AG10803 (cell line): ENCODE data around the gene SHC3.

Experiments
- DNase-seq: peaks from one replicate; pipeline ENCODE4 v3.0.0; 2010; ENCODE audit warnings: low read depth
- H3K4me3 ChIP-seq: 2 replicates; pipeline ENCODE4 v1.5.1; 2011; ENCODE audit warnings: mild to moderate bottlenecking, low read length, control low read depth
- TF ChIP-seq, protein P1 (sequence below): conservative IDR thresholded peaks from 2 replicates; pipeline ENCODE4 v1.5.1; 2011; ENCODE audit warnings: mild to moderate bottlenecking, low read length, control low read depth, inconsistent platforms

SHC3 gene

DNA sequence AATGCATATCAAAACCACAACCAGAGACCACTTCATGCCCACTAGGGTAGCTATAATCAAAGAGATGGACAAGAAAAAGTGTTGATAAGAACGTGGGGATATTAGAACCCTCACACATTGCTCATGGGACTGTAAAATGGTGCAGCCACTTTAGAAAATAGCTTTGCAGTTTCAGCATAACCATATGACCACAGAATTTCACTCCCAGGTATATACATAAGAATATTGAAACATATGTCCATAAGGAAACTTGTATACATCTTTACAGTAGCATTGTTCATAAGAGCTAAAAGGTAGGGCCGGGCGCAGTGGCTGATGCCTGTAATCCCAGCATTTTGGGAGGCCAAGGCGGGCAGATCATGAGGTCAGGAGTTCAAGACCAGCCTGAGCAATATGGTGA, 131.0 kb downstream of the SHC3 start:
- TF ChIP-seq, protein P1, sequence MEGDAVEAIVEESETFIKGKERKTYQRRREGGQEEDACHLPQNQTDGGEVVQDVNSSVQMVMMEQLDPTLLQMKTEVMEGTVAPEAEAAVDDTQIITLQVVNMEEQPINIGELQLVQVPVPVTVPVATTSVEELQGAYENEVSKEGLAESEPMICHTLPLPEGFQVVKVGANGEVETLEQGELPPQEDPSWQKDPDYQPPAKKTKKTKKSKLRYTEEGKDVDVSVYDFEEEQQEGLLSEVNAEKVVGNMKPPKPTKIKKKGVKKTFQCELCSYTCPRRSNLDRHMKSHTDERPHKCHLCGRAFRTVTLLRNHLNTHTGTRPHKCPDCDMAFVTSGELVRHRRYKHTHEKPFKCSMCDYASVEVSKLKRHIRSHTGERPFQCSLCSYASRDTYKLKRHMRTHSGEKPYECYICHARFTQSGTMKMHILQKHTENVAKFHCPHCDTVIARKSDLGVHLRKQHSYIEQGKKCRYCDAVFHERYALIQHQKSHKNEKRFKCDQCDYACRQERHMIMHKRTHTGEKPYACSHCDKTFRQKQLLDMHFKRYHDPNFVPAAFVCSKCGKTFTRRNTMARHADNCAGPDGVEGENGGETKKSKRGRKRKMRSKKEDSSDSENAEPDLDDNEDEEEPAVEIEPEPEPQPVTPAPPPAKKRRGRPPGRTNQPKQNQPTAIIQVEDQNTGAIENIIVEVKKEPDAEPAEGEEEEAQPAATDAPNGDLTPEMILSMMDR = no peak
- no peak overlapping the region for H3K4me3 ChIP-seq

DNA sequence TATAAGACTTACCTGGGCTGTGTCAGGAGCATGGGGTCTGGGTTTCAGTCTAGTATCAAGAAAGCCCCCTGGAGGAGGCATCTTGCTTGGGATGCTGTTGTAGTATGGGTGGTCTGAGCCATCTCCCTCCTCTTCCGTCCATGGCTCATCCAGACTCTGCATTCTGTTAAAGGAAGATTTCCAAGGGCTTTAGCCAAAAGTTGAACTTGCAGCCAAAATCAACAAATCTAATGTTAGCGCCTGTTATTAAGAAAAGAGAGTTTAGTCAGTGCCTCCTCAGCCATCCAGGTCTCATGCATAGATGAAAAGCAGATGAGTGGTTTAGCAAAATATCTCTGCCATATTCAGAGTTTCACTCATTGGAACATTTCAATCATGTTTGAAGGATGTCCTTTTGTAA, 131.8 kb downstream of the SHC3 start:
- TF ChIP-seq, protein P1 = no peak
- peak; percentile 60 for DNase-seq
- no peak overlapping the region for H3K4me3 ChIP-seq

More for the DNA sequence above, 131.0 kb downstream of the SHC3 start:
- no peak for DNase-seq

DNA sequence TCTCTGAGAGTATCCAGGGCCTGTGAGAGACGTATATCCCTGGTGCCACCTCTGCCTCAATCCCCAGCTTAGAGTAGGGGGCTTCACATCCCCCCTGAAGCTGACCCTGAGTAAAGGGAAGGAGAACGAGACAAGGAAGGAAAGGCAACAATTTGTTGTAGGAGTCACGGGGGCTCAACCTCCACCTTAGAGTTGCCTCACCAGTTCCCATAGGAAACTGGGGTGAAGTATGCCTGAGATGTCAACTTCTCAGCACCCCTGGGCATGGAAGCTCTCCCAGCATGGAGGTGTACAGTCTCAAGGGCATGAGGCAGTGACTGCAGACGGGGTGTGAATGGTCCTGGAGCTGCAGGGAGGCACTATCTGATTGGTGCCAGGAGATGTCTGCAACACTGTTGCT, 133.7 kb downstream of the SHC3 start:
- no peak for DNase-seq
- no peak overlapping the region for H3K4me3 ChIP-seq
- TF ChIP-seq, protein P1 = no peak

DNA sequence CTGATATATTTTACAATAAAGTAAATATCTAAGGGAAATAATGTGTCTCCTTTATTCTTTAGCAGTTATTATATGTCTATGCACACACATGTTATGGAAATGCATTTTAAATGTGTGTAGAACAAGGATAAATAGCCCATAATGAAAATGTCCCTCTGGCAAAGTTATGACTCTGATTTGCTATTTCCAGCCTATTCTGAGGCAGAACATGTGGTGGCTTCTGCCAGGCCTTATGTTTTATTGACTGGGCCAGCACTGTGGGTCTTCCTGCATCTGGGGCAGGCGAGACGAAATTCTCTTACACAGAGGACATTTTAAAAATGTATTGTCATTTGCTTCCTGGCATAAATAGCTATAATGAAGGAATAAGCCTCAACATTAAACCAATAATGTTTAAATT, 134.5 kb downstream of the SHC3 start:
- TF ChIP-seq, protein P1 = no peak
- no peak overlapping the region for H3K4me3 ChIP-seq
- no peak for DNase-seq

DNA sequence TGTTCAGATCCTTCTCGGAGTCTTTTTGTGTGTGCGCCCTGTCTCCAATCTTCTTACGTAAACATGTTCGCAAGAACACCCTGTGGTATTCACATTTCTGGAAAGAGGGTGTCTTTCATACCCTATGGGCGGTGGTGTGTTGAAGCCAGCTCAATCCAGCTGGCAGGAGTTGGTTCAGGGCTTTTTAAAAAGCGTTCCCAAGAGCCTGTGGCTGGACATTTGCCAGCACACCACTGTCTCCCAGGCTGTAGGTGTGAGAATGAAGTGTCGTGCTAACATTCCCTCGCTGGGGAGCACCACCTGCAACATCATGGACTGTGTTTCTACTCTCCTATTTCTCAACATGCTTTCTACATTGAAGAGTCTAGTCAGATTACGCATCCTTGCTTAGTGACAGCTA, 135.6 kb downstream of the SHC3 start:
- H3K4me3 ChIP-seq = no peak overlapping the region
- DNase-seq = no peak
- TF ChIP-seq, protein P1 = no peak

DNA sequence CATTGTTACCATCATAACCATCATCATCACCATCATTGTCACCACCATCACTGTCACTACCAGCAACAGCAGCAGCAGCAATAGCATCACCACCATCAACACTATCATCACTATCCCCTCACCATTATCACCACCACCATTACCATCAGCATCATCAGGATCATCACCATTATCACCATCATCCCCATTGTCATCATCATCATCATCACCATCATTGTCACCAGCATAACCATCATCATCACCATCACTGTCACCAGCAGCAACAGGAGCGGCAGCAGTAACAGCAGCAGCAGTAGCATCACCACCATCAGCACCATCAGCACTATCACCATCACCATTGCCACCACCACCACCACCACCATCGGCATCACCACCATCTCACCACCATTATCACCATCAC, 139.0 kb downstream of the SHC3 start:
- TF ChIP-seq, protein P1 = no peak
- no peak overlapping the region for H3K4me3 ChIP-seq
- no peak for DNase-seq

DNA sequence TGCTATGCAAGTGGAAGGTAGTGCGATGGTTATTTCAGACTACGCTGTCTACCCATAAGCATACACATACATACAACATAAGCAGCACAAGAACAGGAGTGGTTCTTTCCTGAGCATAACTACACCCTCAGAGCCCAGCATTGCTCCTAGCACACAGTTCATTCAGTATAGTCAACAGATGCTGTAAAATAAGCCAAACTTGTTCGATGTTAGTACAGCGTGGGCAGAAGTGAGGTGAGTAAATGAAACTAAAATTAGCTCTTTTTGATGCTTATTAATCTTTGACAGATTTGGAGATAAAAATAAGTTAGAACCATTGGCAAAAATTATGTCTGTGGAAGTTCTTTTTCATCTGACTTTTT, 139.5 kb downstream of the SHC3 start:
- no peak for DNase-seq
- no peak overlapping the region; the same call in 1 of the 2 replicates for H3K4me3 ChIP-seq
- TF ChIP-seq, protein P1 = no peak
